GM23338 (cell line): Measurements from ENCODE around the gene PAGR1. TPM values are rescaled to one million over a fixed set of nuclear protein-coding genes. Genes with fewer than 3 reads are reported as not detected.

ENCODE experiments used
- ATAC-seq: fragments of 200-7000 bp; cut with Tn5 transposase; 3 replicates; pipeline ENCODE4 v1.9.1; 2020
- DNase-seq: peaks from one replicate; pipeline ENCODE4 v3.0.0-alpha.2; 2015; ENCODE audit warnings: low spot score
- H2AFZ ChIP-seq: fragments of 200-600 bp; sonication (generic); 2 replicates; pipeline ENCODE4 v1.8.0; 2016; ENCODE audit warnings: antibody characterized with exemption, mild to moderate bottlenecking, moderate library complexity
- H3F3A ChIP-seq: fragments of 200-600 bp; sonication (generic); replicated peaks from 2 replicates; pipeline ENCODE4 v1.8.0; 2017; ENCODE audit warnings: antibody characterized with exemption, mixed run types, low read depth
- H3K27ac ChIP-seq: fragments of 200-600 bp; sonication (generic); 2 replicates; pipeline ENCODE4 v1.6.1; 2016; ENCODE audit warnings: low read depth
- H3K27me3 ChIP-seq: fragments of 200-600 bp; sonication (generic); 2 replicates; pipeline ENCODE4 v1.8.0; 2016; ENCODE audit warnings: mild to moderate bottlenecking, mixed run types, moderate library complexity; ENCODE audit not compliant: insufficient read depth
- H3K36me3 ChIP-seq: fragments of 200-600 bp; sonication (generic); 2 replicates; pipeline ENCODE4 v1.8.0; 2016; ENCODE audit warnings: mild to moderate bottlenecking; ENCODE audit not compliant: insufficient read depth
- H3K4me1 ChIP-seq: fragments of 200-600 bp; sonication (generic); 2 replicates; pipeline ENCODE4 v1.8.0; 2016; ENCODE audit warnings: mild to moderate bottlenecking, moderate library complexity; ENCODE audit not compliant: insufficient read depth
- H3K4me2 ChIP-seq: fragments of 200-600 bp; sonication (generic); 2 replicates; pipeline ENCODE4 v1.7.1; 2017; ENCODE audit warnings: mixed run types
- H3K4me3 ChIP-seq: fragments of 200-600 bp; sonication (generic); 2 replicates; pipeline ENCODE4 v1.6.1; 2016; ENCODE audit warnings: mixed run types
- H3K79me2 ChIP-seq: fragments of 200-600 bp; sonication (generic); replicated peaks from 2 replicates; pipeline ENCODE4 v1.8.0; 2017; ENCODE audit warnings: mild to moderate bottlenecking; ENCODE audit not compliant: insufficient read depth
- H3K9me2 ChIP-seq: fragments of 200-600 bp; sonication (generic); 2 replicates; pipeline ENCODE4 v1.8.0; 2017; ENCODE audit not compliant: insufficient read depth
- H4K20me1 ChIP-seq: fragments of 200-600 bp; sonication (generic); replicated peaks from 2 replicates; pipeline ENCODE4 v1.8.0; 2017; ENCODE audit warnings: mild to moderate bottlenecking; ENCODE audit not compliant: insufficient read depth
- H3K27ac Mint-ChIP-seq: 2 replicates; pipeline ENCODE4 v1.8.0; 2020; ENCODE audit warnings: inconsistent platforms, mild to moderate bottlenecking, moderate library complexity, mixed read lengths
- H3K27me3 Mint-ChIP-seq: 3 replicates; pipeline ENCODE4 v1.8.0; 2022; ENCODE audit warnings: low read depth, mild to moderate bottlenecking, moderate library complexity, mixed read lengths, inconsistent platforms; ENCODE audit not compliant: insufficient read depth, poor library complexity
- H3K36me3 Mint-ChIP-seq: 3 replicates; pipeline ENCODE4 v1.8.0; 2021; ENCODE audit warnings: low read depth, mild to moderate bottlenecking, inconsistent platforms, moderate library complexity, mixed read lengths
- H3K4me1 Mint-ChIP-seq: 3 replicates; pipeline ENCODE4 v1.8.0; 2020; ENCODE audit warnings: mild to moderate bottlenecking, inconsistent platforms, mixed read lengths
- H3K4me3 Mint-ChIP-seq: 3 replicates; pipeline ENCODE4 v1.8.0; 2021; ENCODE audit warnings: moderate library complexity, mild to moderate bottlenecking, inconsistent platforms, mixed read lengths
- H3K9me3 Mint-ChIP-seq: 3 replicates; pipeline ENCODE4 v1.8.0; 2020; ENCODE audit warnings: moderate library complexity, mild to moderate bottlenecking, inconsistent platforms, mixed read lengths
- CREB1 ChIP-seq: fragments of 250-450 bp; sonication (Bioruptor Pico); IDR thresholded peaks from 2 replicates; pipeline ENCODE4 v1.5.0; 2020; ENCODE audit warnings: low read depth, mild to moderate bottlenecking, moderate library complexity
- ETS1 ChIP-seq: IDR thresholded peaks from 2 replicates; pipeline ENCODE4 v1.6.1; 2016; ENCODE audit warnings: antibody characterized with exemption
- EZH2 ChIP-seq: fragments of 200-600 bp; sonication (generic); IDR thresholded peaks from one replicate; pipeline ENCODE4 v1.8.0; 2017; ENCODE audit warnings: antibody characterized with exemption, mild to moderate bottlenecking, low read depth; ENCODE audit not compliant: unreplicated experiment
- EZH2phosphoT487 ChIP-seq: fragments of 200-600 bp; sonication (generic); IDR thresholded peaks from one replicate; pipeline ENCODE4 v1.8.1; 2018; ENCODE audit warnings: antibody characterized with exemption; ENCODE audit not compliant: unreplicated experiment
- JUNB ChIP-seq: IDR thresholded peaks from one replicate; pipeline ENCODE4 v1.6.1; 2016; ENCODE audit warnings: antibody characterized with exemption; ENCODE audit not compliant: unreplicated experiment
- NANOG ChIP-seq: IDR thresholded peaks from 2 replicates; pipeline ENCODE4 v1.6.1; 2016; ENCODE audit warnings: antibody characterized with exemption, borderline replicate concordance
- POLR2AphosphoS5 ChIP-seq: IDR thresholded peaks from 2 replicates; pipeline ENCODE4 v1.6.1; 2016; ENCODE audit warnings: antibody characterized with exemption, low read depth
- REST ChIP-seq: IDR thresholded peaks from one replicate; pipeline ENCODE4 v1.6.1; 2018; ENCODE audit warnings: antibody characterized with exemption; ENCODE audit not compliant: unreplicated experiment
- STAT1 ChIP-seq: IDR thresholded peaks from one replicate; pipeline ENCODE4 v1.6.1; 2016; ENCODE audit warnings: antibody characterized with exemption; ENCODE audit not compliant: unreplicated experiment
- ZNF114 ChIP-seq: fragments of 250-450 bp; sonication (Bioruptor Pico); IDR thresholded peaks from 2 replicates; pipeline ENCODE4 v1.5.0; 2020; ENCODE audit warnings: mild to moderate bottlenecking, moderate library complexity
- ZNF331 ChIP-seq: fragments of 250-450 bp; sonication (Bioruptor Pico); IDR thresholded peaks from 2 replicates; pipeline ENCODE4 v1.5.0; 2020; ENCODE audit warnings: low read depth, mild to moderate bottlenecking, moderate library complexity
- polyA plus RNA-seq: library from polyadenylated mRNA; unstranded; fragments of >200 nt; fragmentation: Nextera tagmentation; extraction: Ambion mirVana; gene quantifications from 2 replicates; pipeline ENCODE4 v1.2.1, GENCODE V29; 2016
- total RNA-seq: library from RNA; depleted of rRNA; stranded (reverse); fragments of >200 nt; shearing (Covaris generic); gene quantifications from 2 replicates; pipeline ENCODE4 v1.2.3, GENCODE V29; 2014
- TF ChIP-seq, protein P1 (sequence below): fragments of 250-450 bp; sonication (Bioruptor Pico); IDR thresholded peaks from 2 replicates; pipeline ENCODE4 v1.5.0; 2020; ENCODE audit warnings: mild to moderate bottlenecking, moderate library complexity
- TF ChIP-seq, protein P2 (sequence below), 2 experiments: fragments of 200-600 bp in 1 of 2; sonication (generic) in 1 of 2; conservative IDR thresholded peaks; 2 replicates each; pipeline versions ENCODE4 v1.5.1 to v1.6.1; 2016 to 2017; ENCODE audit warnings: antibody characterized with exemption in 2 of 2, low read depth in 2 of 2, mild to moderate bottlenecking in 2 of 2, moderate library complexity in 1 of 2

Gene PAGR1
- total and polyA plus RNA-seq, 2 experiments from 2014 or later = 67.6 to 78.7 TPM

- Mint-ChIP-seq H3K4me3 (no peak overlapping the region), H3K36me3 (no peaks in the 10 kb centered on the region)
- ATAC-seq = no peak
Observed at GRCh38 chr16:29766571-29766970, 49.4 kb upstream of the PAGR1 start.

More at GRCh38 chr16:29766571-29766970, 49.4 kb upstream of the PAGR1 start:
- Histone ChIP-seq H3K9me2 (no peaks in the 10 kb centered on the region), H2AFZ (no peak overlapping the region), H3K79me2 (no peaks in the 10 kb centered on the region), H3K27ac (no peak overlapping the region), H3K27me3 (no peaks in the 10 kb centered on the region), H3K4me3 (no peak overlapping the region), H3F3A (no peaks in the 10 kb centered on the region), H3K4me2 (no peak overlapping the region), H4K20me1 (no peaks in the 10 kb centered on the region), H3K4me1 (no peaks in the 10 kb centered on the region), H3K36me3 (no peaks in the 10 kb centered on the region)
- Mint-ChIP-seq H3K9me3 (no peaks in the 10 kb centered on the region), H3K27ac (no peak overlapping the region), H3K27me3 (peaks cover 5% of the 10 kb centered on the region), H3K4me1 (no peaks in the 10 kb centered on the region)
- TF ChIP-seq POLR2AphosphoS5 = no peak
- no peak for TF ChIP-seq EZH2phosphoT487
- no peak for TF ChIP-seq EZH2
- no peak for TF ChIP-seq STAT1
- no peak for TF ChIP-seq REST
- TF ChIP-seq ZNF331 (CRISPR knock-in tag) = no peak
- no peak for TF ChIP-seq NANOG
- TF ChIP-seq ETS1 = no peak
- TF ChIP-seq, protein P1, sequence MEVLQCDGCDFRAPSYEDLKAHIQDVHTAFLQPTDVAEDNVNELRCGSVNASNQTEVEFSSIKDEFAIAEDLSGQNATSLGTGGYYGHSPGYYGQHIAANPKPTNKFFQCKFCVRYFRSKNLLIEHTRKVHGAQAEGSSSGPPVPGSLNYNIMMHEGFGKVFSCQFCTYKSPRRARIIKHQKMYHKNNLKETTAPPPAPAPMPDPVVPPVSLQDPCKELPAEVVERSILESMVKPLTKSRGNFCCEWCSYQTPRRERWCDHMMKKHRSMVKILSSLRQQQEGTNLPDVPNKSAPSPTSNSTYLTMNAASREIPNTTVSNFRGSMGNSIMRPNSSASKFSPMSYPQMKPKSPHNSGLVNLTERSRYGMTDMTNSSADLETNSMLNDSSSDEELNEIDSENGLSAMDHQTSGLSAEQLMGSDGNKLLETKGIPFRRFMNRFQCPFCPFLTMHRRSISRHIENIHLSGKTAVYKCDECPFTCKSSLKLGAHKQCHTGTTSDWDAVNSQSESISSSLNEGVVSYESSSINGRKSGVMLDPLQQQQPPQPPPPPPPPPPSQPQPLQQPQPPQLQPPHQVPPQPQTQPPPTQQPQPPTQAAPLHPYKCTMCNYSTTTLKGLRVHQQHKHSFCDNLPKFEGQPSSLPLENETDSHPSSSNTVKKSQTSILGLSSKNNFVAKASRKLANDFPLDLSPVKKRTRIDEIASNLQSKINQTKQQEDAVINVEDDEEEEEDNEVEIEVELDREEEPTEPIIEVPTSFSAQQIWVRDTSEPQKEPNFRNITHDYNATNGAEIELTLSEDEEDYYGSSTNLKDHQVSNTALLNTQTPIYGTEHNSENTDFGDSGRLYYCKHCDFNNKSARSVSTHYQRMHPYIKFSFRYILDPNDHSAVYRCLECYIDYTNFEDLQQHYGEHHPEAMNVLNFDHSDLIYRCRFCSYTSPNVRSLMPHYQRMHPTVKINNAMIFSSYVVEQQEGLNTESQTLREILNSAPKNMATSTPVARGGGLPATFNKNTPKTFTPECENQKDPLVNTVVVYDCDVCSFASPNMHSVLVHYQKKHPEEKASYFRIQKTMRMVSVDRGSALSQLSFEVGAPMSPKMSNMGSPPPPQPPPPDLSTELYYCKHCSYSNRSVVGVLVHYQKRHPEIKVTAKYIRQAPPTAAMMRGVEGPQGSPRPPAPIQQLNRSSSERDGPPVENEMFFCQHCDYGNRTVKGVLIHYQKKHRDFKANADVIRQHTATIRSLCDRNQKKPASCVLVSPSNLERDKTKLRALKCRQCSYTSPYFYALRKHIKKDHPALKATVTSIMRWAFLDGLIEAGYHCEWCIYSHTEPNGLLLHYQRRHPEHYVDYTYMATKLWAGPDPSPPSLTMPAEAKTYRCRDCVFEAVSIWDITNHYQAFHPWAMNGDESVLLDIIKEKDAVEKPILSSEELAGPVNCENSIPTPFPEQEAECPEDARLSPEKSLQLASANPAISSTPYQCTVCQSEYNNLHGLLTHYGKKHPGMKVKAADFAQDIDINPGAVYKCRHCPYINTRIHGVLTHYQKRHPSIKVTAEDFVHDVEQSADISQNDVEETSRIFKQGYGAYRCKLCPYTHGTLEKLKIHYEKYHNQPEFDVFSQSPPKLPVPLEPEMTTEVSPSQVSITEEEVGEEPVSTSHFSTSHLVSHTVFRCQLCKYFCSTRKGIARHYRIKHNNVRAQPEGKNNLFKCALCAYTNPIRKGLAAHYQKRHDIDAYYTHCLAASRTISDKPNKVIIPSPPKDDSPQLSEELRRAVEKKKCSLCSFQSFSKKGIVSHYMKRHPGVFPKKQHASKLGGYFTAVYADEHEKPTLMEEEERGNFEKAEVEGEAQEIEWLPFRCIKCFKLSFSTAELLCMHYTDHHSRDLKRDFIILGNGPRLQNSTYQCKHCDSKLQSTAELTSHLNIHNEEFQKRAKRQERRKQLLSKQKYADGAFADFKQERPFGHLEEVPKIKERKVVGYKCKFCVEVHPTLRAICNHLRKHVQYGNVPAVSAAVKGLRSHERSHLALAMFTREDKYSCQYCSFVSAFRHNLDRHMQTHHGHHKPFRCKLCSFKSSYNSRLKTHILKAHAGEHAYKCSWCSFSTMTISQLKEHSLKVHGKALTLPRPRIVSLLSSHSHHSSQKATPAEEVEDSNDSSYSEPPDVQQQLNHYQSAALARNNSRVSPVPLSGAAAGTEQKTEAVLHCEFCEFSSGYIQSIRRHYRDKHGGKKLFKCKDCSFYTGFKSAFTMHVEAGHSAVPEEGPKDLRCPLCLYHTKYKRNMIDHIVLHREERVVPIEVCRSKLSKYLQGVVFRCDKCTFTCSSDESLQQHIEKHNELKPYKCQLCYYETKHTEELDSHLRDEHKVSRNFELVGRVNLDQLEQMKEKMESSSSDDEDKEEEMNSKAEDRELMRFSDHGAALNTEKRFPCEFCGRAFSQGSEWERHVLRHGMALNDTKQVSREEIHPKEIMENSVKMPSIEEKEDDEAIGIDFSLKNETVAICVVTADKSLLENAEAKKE (CRISPR knock-in tag) = no peak
- no peak for TF ChIP-seq CREB1
- no peak for TF ChIP-seq JUNB
- TF ChIP-seq, protein P2, sequence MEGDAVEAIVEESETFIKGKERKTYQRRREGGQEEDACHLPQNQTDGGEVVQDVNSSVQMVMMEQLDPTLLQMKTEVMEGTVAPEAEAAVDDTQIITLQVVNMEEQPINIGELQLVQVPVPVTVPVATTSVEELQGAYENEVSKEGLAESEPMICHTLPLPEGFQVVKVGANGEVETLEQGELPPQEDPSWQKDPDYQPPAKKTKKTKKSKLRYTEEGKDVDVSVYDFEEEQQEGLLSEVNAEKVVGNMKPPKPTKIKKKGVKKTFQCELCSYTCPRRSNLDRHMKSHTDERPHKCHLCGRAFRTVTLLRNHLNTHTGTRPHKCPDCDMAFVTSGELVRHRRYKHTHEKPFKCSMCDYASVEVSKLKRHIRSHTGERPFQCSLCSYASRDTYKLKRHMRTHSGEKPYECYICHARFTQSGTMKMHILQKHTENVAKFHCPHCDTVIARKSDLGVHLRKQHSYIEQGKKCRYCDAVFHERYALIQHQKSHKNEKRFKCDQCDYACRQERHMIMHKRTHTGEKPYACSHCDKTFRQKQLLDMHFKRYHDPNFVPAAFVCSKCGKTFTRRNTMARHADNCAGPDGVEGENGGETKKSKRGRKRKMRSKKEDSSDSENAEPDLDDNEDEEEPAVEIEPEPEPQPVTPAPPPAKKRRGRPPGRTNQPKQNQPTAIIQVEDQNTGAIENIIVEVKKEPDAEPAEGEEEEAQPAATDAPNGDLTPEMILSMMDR (conservative IDR thresholded peaks at IDR 0.05; ENCODE audit: low read depth in 2 of 2) = no peak
- no peak for TF ChIP-seq ZNF114 (CRISPR knock-in tag)
- DNase-seq = no peak
